CD4-positive, CD25-positive, alpha-beta regulatory T cell (primary cell): ENCODE data around the gene ATP1A3. TPM values are rescaled to one million over a fixed set of nuclear protein-coding genes. Genes with fewer than 3 reads are reported as not detected.

Source experiments
- ATAC-seq, 2 donors: fragments of 150-1000 bp; cut with Tn5 transposase; one replicate each; pipeline ENCODE4 v1.10.0; 2021; ENCODE audit warnings: low read depth in 2 of 2, moderate number of reproducible peaks in 2 of 2, moderate library complexity in 1 of 2
- DNase-seq, 3 donors: peaks; one replicate each; pipeline versions ENCODE4 v3.0.0 to v3.0.0-alpha.2; 2012 to 2022; ENCODE audit warnings: mixed read lengths in 1 of 3
- H3K27ac ChIP-seq: one replicate; pipeline ENCODE4 v1.7.0; 2013; ENCODE audit warnings: mild to moderate bottlenecking, low read length; ENCODE audit not compliant: insufficient read depth, poor library complexity, severe bottlenecking
- H3K27me3 ChIP-seq: one replicate; pipeline ENCODE4 v1.7.0; 2013; ENCODE audit warnings: low read length; ENCODE audit not compliant: control insufficient read depth, insufficient read depth
- H3K36me3 ChIP-seq: one replicate; pipeline ENCODE4 v1.7.0; 2013; ENCODE audit warnings: mild to moderate bottlenecking, low read length, moderate library complexity; ENCODE audit not compliant: control insufficient read depth, insufficient read depth
- H3K4me1 ChIP-seq: 2 replicates; pipeline ENCODE4 v1.7.0; 2013; ENCODE audit warnings: mild to moderate bottlenecking, low read length; ENCODE audit not compliant: insufficient read depth, control insufficient read depth, poor library complexity, severe bottlenecking
- H3K4me3 ChIP-seq: one replicate; pipeline ENCODE4 v1.7.0; 2013; ENCODE audit warnings: low read depth, mild to moderate bottlenecking, low read length, moderate library complexity
- H3K9me3 ChIP-seq, 2 experiments: 1 replicate in 1 of 2; 2 replicates in 1 of 2; pipeline ENCODE4 v1.7.0; 2013; ENCODE audit warnings: low read length in 2 of 2, mild to moderate bottlenecking in 1 of 2, moderate library complexity in 1 of 2; ENCODE audit not compliant: control insufficient read depth in 2 of 2
- H3K27ac Mint-ChIP-seq, 3 donors: one replicate each; pipeline ENCODE4 v1.8.0; 2020 to 2022; ENCODE audit warnings: mild to moderate bottlenecking in 3 of 3, mixed read lengths in 3 of 3, moderate library complexity in 2 of 3
- H3K27me3 Mint-ChIP-seq: one replicate; pipeline ENCODE4 v1.8.0; 2022; ENCODE audit warnings: mild to moderate bottlenecking, mixed read lengths
- H3K36me3 Mint-ChIP-seq: one replicate; pipeline ENCODE4 v1.8.0; 2020; ENCODE audit warnings: mixed read lengths
- H3K4me1 Mint-ChIP-seq, 4 donors: one replicate each; pipeline ENCODE4 v1.8.0; 2020 to 2022; ENCODE audit warnings: mixed read lengths in 4 of 4, mild to moderate bottlenecking in 1 of 4
- H3K4me3 Mint-ChIP-seq, 4 donors: one replicate each; pipeline ENCODE4 v1.8.0; 2020 to 2022; ENCODE audit warnings: mild to moderate bottlenecking in 4 of 4, mixed read lengths in 4 of 4, moderate library complexity in 3 of 4
- H3K9me3 Mint-ChIP-seq, 7 donors: one replicate each; pipeline ENCODE4 v1.8.0; 2020 to 2022; ENCODE audit warnings: mixed read lengths in 7 of 7, mild to moderate bottlenecking in 3 of 7, moderate library complexity in 2 of 7
- polyA plus RNA-seq, 4 donors: library from polyadenylated mRNA; unstranded; fragments of 300-500 nt; fragmentation: Illumina TruSeq; gene quantifications; one replicate each; pipeline ENCODE4 v1.2.3, GENCODE V29; 2021
- total RNA-seq: library from RNA; stranded (reverse); gene quantifications from one replicate; pipeline ENCODE4 v1.2.3, GENCODE V29; 2022

ATP1A3 gene
- total and polyA plus RNA-seq, 5 donors from 2014 or later = 0.92 to 11.1 (median 1.9) TPM

DNA sequence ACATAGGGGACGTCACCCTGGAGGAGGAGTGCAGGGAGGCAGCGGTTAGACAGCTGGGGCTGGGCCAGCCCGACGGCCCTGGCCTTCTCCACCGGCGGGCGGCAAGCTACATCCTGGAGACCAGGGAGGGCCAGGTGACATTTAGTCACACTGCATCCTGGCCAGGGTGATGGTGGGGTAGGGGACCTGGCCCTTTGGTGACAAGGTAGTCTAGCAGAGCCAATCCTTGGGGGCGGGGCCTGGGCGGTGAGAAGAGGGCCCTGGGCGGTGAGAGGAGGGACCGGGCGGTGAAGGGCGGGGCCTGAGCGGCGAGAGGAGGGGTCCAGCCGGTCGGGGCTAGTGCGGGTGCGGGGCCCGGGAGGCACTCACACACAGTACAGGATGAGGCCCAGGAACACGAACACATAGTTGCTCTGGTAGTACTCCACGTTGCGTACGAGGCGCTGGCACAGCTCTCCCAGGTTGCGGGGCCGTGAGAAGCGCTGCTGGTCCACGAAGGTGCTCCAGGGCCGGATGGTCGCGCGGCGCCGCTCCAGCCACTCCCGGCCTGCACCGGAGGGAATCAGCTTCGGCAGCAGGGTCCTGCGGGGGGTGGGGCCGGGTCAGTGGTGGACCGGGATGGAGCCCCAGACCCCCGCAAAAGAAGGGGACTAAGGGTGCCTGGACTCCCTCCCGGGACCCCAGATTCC, 35.5 kb downstream of the ATP1A3 start:
- Histone ChIP-seq H3K36me3 (no peaks in the 10 kb centered on the region), H3K27me3 (no peaks in the 10 kb centered on the region), H3K9me3 (no peaks in the 10 kb centered on the region), H3K4me3 (peak overlapping the region; percentile 51), H3K27ac (peak overlapping the region; percentile 81), H3K4me1 (peaks cover 15% of the 10 kb centered on the region)
- Mint-ChIP-seq H3K36me3 (peaks cover 6% of the 10 kb centered on the region), H3K4me1 (peaks cover 5 to 23% (median 12%) of the 10 kb centered on the region in 4 donors), H3K27me3 (no peaks in the 10 kb centered on the region), H3K9me3 (no peaks in the 10 kb centered on the region), H3K4me3 (peak overlapping the region; percentile 85 to 95 (median 92)), H3K27ac (peak overlapping the region; percentile 56 to 92 (median 82))
- DNase-seq (peak; percentile 76 to 85 (median 81)), ATAC-seq (peak; percentile 46 to 59)

DNA sequence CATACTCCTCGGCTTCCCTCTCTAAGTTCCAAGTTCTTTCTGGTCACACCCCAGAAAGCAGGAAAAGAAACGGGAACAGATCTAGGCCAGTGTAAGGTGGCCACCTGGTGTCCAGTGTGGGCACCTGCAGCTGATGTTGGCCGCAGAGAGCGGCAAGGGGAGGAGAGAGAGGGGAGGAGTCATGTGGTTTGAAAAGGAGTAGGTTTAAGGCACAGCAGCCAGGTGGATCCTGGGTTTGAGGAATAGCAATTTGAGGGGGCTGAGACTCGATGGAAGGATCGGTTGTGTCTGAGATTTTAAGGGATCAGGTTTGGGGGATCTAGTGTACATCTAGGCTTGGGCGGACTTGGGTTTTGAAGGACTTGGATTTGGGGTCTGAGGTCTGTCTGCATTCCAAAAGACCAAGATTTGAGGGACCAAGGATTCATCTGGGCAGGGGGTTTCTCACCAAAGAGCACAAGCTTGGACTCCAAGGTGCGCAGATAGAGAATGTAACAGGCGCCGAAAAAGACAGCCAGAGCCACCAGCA, 36.1 kb downstream of the ATP1A3 start:
- DNase-seq = peak in 2 of 3 donors; percentile 33 to 64
- H3K27me3 ChIP-seq = no peaks in the 10 kb centered on the region
- no peaks in the 10 kb centered on the region for H3K27me3 Mint-ChIP-seq
- peaks cover 5 to 23% (median 12%) of the 10 kb centered on the region in 4 donors for H3K4me1 Mint-ChIP-seq
- no peaks in the 10 kb centered on the region for H3K36me3 ChIP-seq
- no peaks in the 10 kb centered on the region for H3K9me3 Mint-ChIP-seq
- no peak for ATAC-seq
- no peaks in the 10 kb centered on the region for H3K9me3 ChIP-seq
- H3K4me1 ChIP-seq = peaks cover 15% of the 10 kb centered on the region
- peaks cover 6% of the 10 kb centered on the region for H3K36me3 Mint-ChIP-seq
- peak overlapping the region; percentile 51 for H3K4me3 ChIP-seq
- H3K27ac ChIP-seq = peak overlapping the region; percentile 81
- peak overlapping the region; percentile 85 to 95 (median 92) for H3K4me3 Mint-ChIP-seq
- H3K27ac Mint-ChIP-seq = peak overlapping the region; percentile 69 to 90 (median 82)

DNA sequence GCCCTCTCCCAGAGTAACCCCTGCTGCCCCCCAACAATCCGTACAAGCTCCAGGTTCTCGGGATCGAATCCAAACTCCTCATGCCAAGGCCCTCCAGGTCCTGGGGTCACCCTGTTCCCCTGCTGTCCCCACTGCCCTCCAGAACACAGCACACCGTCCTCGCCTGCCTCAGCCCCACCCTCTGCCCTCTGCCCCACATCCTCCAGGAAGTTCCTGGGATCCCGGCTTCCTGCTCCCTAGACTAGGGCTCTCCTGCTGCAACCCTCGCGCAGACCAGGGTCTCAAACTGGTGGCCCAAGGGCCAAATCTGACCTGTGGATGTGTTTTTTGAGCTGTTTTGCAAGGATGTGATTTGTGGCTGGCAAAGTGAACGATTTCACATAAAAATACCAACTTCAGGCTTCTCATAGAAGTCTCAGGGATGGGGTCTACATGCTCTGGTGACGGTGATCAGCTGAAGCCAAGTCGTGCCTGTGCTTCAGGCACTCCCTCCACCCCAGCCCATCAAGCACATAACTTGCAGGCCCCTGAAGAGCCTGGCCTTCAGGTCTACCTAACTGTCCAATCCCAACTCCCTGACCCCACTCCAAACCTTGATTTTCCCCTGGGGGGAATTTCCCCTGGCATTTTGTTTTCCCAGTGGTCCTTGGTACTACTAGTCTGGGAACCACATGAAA, 36.7 kb downstream of the ATP1A3 start:
- DNase-seq (no peak), ATAC-seq (no peak)
- Histone ChIP-seq H3K36me3 (no peaks in the 10 kb centered on the region), H3K27me3 (no peaks in the 10 kb centered on the region), H3K4me1 (peaks cover 15% of the 10 kb centered on the region), H3K27ac (no peak overlapping the region), H3K9me3 (no peaks in the 10 kb centered on the region), H3K4me3 (no peak overlapping the region)
- Mint-ChIP-seq H3K27me3 (no peaks in the 10 kb centered on the region), H3K36me3 (peaks cover 6% of the 10 kb centered on the region), H3K27ac (peak overlapping the region in 2 of 3 donors; percentile 69 to 82), H3K4me1 (peaks cover 5 to 23% (median 12%) of the 10 kb centered on the region in 4 donors), H3K9me3 (no peaks in the 10 kb centered on the region), H3K4me3 (peak overlapping the region; percentile 85 to 95 (median 92))

DNA sequence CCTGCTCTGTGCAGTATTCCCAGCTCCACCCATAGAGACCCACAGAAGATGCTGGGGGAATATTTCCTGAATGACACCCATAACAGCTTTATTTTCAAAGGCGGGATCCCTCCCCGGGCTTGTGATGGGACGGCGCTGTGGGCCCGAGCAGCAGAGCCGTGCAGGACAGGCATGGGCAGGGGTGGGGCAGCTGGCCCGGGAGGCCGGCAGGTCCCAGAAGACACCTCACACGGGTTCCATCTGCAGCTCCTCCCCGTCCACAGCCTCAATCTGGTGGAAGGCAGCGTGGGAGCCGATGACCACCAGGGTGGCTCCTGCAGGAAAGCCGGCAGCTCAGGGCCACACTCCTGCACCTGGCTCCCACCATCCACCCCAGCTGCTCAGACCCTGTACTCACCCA, 37.4 kb downstream of the ATP1A3 start:
- H3K9me3 ChIP-seq = no peaks in the 10 kb centered on the region
- Mint-ChIP-seq H3K27me3 (no peaks in the 10 kb centered on the region), H3K9me3 (no peaks in the 10 kb centered on the region), H3K36me3 (peaks cover 6% of the 10 kb centered on the region), H3K4me3 (peak overlapping the region in 3 of 4 donors; percentile 21 to 62 (median 58)), H3K4me1 (peaks cover 5 to 25% (median 14%) of the 10 kb centered on the region in 4 donors), H3K27ac (no peak overlapping the region)
- H3K36me3 ChIP-seq = no peaks in the 10 kb centered on the region
- no peaks in the 10 kb centered on the region for H3K27me3 ChIP-seq
- H3K4me3 ChIP-seq = no peak overlapping the region
- no peak for DNase-seq
- H3K27ac ChIP-seq = no peak overlapping the region
- ATAC-seq = no peak
- H3K4me1 ChIP-seq = peaks cover 18% of the 10 kb centered on the region

DNA sequence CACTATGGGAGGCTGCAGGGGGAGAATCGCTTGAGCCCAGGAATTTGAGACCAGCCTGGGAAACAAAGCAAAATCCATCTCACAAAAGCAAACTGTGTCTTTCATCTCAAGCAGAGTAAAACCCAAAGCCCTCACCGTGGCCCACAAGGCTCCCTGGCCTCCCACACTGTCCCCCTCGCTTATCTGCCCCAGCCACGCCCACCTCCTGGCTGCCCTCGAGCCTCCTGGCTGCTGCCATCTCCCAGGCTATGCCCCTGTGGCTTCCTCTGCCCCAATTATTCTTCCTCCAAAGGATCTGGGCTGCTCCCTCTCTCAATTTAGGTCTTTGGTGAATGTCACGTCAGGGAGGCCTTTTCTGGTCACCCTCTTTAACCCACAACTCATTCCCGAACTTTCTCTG, 38.5 kb downstream of the ATP1A3 start:
- no peaks in the 10 kb centered on the region for H3K27me3 Mint-ChIP-seq
- no peaks in the 10 kb centered on the region for H3K27me3 ChIP-seq
- no peak for DNase-seq
- ATAC-seq = no peak
- no peak overlapping the region for H3K4me3 ChIP-seq
- no peaks in the 10 kb centered on the region for H3K9me3 Mint-ChIP-seq
- H3K27ac Mint-ChIP-seq = no peak overlapping the region
- H3K9me3 ChIP-seq = no peaks in the 10 kb centered on the region
- H3K4me1 Mint-ChIP-seq = peaks cover 5 to 30% (median 18%) of the 10 kb centered on the region in 4 donors
- peak overlapping the region in 2 of 4 donors; percentile 38 to 58 for H3K4me3 Mint-ChIP-seq
- no peaks in the 10 kb centered on the region for H3K36me3 ChIP-seq
- H3K4me1 ChIP-seq = peaks cover 22% of the 10 kb centered on the region
- peaks cover 6% of the 10 kb centered on the region for H3K36me3 Mint-ChIP-seq
- no peak overlapping the region for H3K27ac ChIP-seq

DNA sequence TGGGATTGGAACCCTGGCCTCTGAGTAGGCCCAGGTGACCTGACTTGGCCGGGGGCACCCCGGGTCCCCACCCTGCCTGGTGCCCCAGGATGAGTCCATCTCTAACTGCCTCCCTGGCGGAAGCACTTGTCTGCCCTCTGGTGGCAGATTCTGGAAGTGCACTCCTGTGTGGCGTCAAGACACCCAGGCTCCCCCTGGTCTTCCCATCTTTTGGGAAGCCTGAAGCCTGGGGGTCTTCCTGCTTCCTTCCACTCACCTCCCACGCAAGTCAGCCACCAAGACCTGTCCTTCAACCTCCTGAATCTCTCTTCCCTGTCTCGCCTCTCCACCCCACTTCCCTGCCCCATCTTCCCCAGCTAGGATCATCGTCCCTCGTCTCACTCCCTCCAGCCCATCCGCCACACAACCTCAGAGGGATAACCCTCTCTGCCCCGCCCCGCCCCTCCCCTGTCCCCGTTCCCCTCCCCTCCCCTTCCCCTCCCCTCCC, 42.3 kb downstream of the ATP1A3 start:
- H3K4me1 Mint-ChIP-seq = peaks cover 0 to 24% (median 9%) of the 10 kb centered on the region in 4 donors
- H3K36me3 Mint-ChIP-seq = no peaks in the 10 kb centered on the region
- no peak overlapping the region for H3K4me3 Mint-ChIP-seq

DNA sequence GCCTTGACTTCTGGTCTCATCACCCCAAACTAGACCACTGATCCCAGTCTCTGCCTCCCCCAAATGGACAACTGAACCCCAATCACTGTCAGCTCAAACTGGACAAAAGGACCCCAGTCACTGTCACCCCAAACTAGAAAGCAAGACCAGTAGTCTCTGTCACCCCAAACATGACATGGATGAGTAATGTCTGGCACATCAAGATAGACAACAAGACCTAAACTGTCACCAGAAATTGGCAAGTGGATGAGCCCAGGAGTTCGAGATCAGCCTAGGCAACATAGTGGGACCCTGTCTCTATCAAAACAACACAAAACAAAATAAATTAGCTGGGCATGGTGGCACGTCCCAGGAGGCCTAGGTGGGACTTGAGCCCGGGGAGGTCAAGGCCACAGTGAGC, 46.9 kb downstream of the ATP1A3 start:
- H3K36me3 ChIP-seq = no peaks in the 10 kb centered on the region
- H3K27me3 ChIP-seq = no peaks in the 10 kb centered on the region
- Mint-ChIP-seq H3K27me3 (peaks cover 13% of the 10 kb centered on the region), H3K27ac (peak overlapping the region; percentile 90 to 95 (median 92)), H3K4me1 (peaks cover 6 to 62% (median 24%) of the 10 kb centered on the region in 4 donors), H3K36me3 (no peaks in the 10 kb centered on the region), H3K9me3 (peaks cover 0 to 2% (median 0%) of the 10 kb centered on the region in 7 donors), H3K4me3 (peak overlapping the region in 2 of 4 donors; percentile 31 to 66)
- ATAC-seq (no peak), DNase-seq (no peak)
- no peaks in the 10 kb centered on the region for H3K9me3 ChIP-seq
- H3K4me1 ChIP-seq = peaks cover 36% of the 10 kb centered on the region
- no peak overlapping the region for H3K4me3 ChIP-seq
- no peak overlapping the region for H3K27ac ChIP-seq

More for the DNA sequence above, 42.3 kb downstream of the ATP1A3 start:
- no peaks in the 10 kb centered on the region for H3K27me3 ChIP-seq
- H3K27ac ChIP-seq = no peak overlapping the region
- ATAC-seq (peak; percentile 84 to 86), DNase-seq (peak; percentile 77 to 78 (median 78))
- no peak overlapping the region for H3K4me3 ChIP-seq
- Mint-ChIP-seq H3K9me3 (peaks cover 0 to 2% (median 0%) of the 10 kb centered on the region in 7 donors), H3K27me3 (no peaks in the 10 kb centered on the region), H3K27ac (peak overlapping the region; percentile 33 to 92 (median 81))
- no peaks in the 10 kb centered on the region for H3K36me3 ChIP-seq
- H3K4me1 ChIP-seq = peaks cover 9% of the 10 kb centered on the region
- H3K9me3 ChIP-seq = no peaks in the 10 kb centered on the region
